8988T (cell line): Measurements from ENCODE around the gene PHF21A.
A peak's percentile ranks its signal among the peaks of the same experiment; 100 is the strongest.
"Not testable (repeated sequence)": the region's sequence is repeated elsewhere in the genome, so short reads cannot be mapped to it uniquely, and the experiment has no call there.

ENCODE experiments used
- DNase-seq: peaks from one replicate; pipeline ENCODE4 v3.0.0; 2011

PHF21A gene

GRCh38 chr11:46020084-46020599, 101.1 kb downstream of the PHF21A start:
- no peak for DNase-seq

- no peak for DNase-seq
These were observed 102.6 kb downstream of the PHF21A start for GRCh38 chr11:46018651-46019050.

- DNase-seq = no peak
These were observed 103.9 kb downstream of the PHF21A start for GRCh38 chr11:46017341-46017740.

- DNase-seq = no peak
These were observed 105.3 kb downstream of the PHF21A start for GRCh38 chr11:46015941-46016340.

- not testable (repeated sequence) for DNase-seq
These were observed 107.1 kb downstream of the PHF21A start for GRCh38 chr11:46014168-46014567.

GRCh38 chr11:46012185-46012584, 109.1 kb downstream of the PHF21A start:
- DNase-seq = no peak

GRCh38 chr11:46010100-46010499, 111.2 kb downstream of the PHF21A start:
- no peak for DNase-seq

GRCh38 chr11:46009647-46010046, 111.6 kb downstream of the PHF21A start:
- no peak for DNase-seq

- peak; percentile 44 for DNase-seq
These were observed 114.7 kb downstream of the PHF21A start for GRCh38 chr11:46006418-46007070.

- no peak for DNase-seq
These were observed 117.7 kb downstream of the PHF21A start for GRCh38 chr11:46003572-46003971.

GRCh38 chr11:46002189-46002588, 119.1 kb downstream of the PHF21A start:
- DNase-seq = no peak

- DNase-seq = no peak
These were observed 119.8 kb downstream of the PHF21A start for GRCh38 chr11:46001448-46001914.

GRCh38 chr11:45997599-45997998, 123.7 kb downstream of the PHF21A start:
- DNase-seq = no peak

GRCh38 chr11:45995342-45995734, 125.9 kb downstream of the PHF21A start:
- DNase-seq = no peak

- no peak for DNase-seq
These were observed 126.6 kb downstream of the PHF21A start for GRCh38 chr11:45994371-45995341.

- DNase-seq = no peak
These were observed 127.7 kb downstream of the PHF21A start for GRCh38 chr11:45993531-45994001.

GRCh38 chr11:45988921-45989320, 132.3 kb downstream of the PHF21A start:
- no peak for DNase-seq

- no peak for DNase-seq
These were observed 136.0 kb downstream of the PHF21A start for GRCh38 chr11:45985212-45985611.

- DNase-seq = no peak
These were observed 137.1 kb downstream of the PHF21A start for GRCh38 chr11:45984192-45984591.

GRCh38 chr11:45983471-45983845, 137.8 kb downstream of the PHF21A start:
- DNase-seq = no peak

- no peak for DNase-seq
These were observed 138.4 kb downstream of the PHF21A start for GRCh38 chr11:45982656-45983470.

GRCh38 chr11:45981826-45982225, 139.4 kb downstream of the PHF21A start:
- not testable (repeated sequence) for DNase-seq

GRCh38 chr11:45974806-45975205, 146.4 kb downstream of the PHF21A start:
- DNase-seq = no peak
